K562 (cell line): ENCODE data around the gene TP73. TPM values are rescaled to one million over a fixed set of nuclear protein-coding genes. Genes with fewer than 3 reads are reported as not detected.

Experiments
- ATAC-seq: fragments of 200-7000 bp; cut with Tn5 transposase; 3 replicates; pipeline ENCODE4 v1.9.1; 2020; ENCODE audit warnings: moderate library complexity
- BruUV-seq: library from RNA; stranded (reverse); fragments of 400-500 nt; replicated peaks from 2 replicates; lab custom pipeline; 2021; lab: Mats Ljungman, UMichigan
- CTCF ChIA-PET: fragments of 300-600 bp; formaldehyde crosslinking; extraction: SDS; loops from one replicate; lab custom pipeline; 2021; ENCODE audit warnings: low intra/inter-chr PET ratio; lab: Yijun Ruan, JAX
- POLR2A ChIA-PET: fragments of 300-600, 350-650 bp; sonication (Branson Sonifier 250); formaldehyde crosslinking; extraction: SDS; loops from one replicate; lab custom pipeline; 2021; ENCODE audit warnings: antibody characterized with exemption, inconsistent platforms; lab: Yijun Ruan, JAX
- DNase-seq, 4 experiments: peaks; one replicate each; pipeline versions ENCODE4 v3.0.0 to v3.0.0-alpha.2; 2011 to 2018; ENCODE audit warnings: low spot score in 3 of 4, mixed read lengths in 3 of 4; ENCODE audit errors: extremely low read depth in 1 of 4
- FAIRE-seq: peaks from 2 replicates; lab custom pipeline; 2011; peaks lifted over from hg19 to GRCh38; lab: Jason Lieb, UNC
- H2AFZ ChIP-seq: 2 replicates; pipeline ENCODE4 v1.6.0; 2011; ENCODE audit warnings: low read depth, low read length, control low read depth, inconsistent platforms
- H3K27ac ChIP-seq: fragments of 200-600 bp; 3 replicates; pipeline ENCODE4 v1.8.0; 2011; ENCODE audit warnings: low read depth, mild to moderate bottlenecking, control low read depth, inconsistent platforms, low read length, moderate library complexity, mixed read lengths; ENCODE audit errors: extremely low read depth
- H3K27me3 ChIP-seq, 2 experiments: fragments of 300-600 bp in 1 of 2; 2 replicates in 1 of 2; 3 replicates in 1 of 2; pipeline versions ENCODE4 v1.6.0 to v1.8.0; 2011; ENCODE audit warnings: inconsistent platforms in 2 of 2, low read length in 2 of 2, mild to moderate bottlenecking in 1 of 2, mixed read lengths in 1 of 2, moderate library complexity in 1 of 2; ENCODE audit not compliant: control insufficient read depth in 2 of 2, insufficient read depth in 2 of 2
- H3K36me3 ChIP-seq: fragments of 300-600 bp; 3 replicates; pipeline ENCODE4 v1.8.0; 2011; ENCODE audit warnings: mild to moderate bottlenecking, low read length, inconsistent platforms; ENCODE audit not compliant: control insufficient read depth, insufficient read depth
- H3K4me1 ChIP-seq, 2 experiments: fragments of 200-600 bp in 1 of 2; replicated peaks in 1 of 2; 2 replicates in 1 of 2; 3 replicates in 1 of 2; pipeline versions ENCODE4 v1.5.1 to v1.8.0; 2011; ENCODE audit warnings: inconsistent platforms in 2 of 2, low read length in 2 of 2, mild to moderate bottlenecking in 1 of 2, mixed read lengths in 1 of 2, moderate library complexity in 1 of 2; ENCODE audit not compliant: control insufficient read depth in 2 of 2, insufficient read depth in 2 of 2
- H3K4me2 ChIP-seq: 2 replicates; pipeline ENCODE4 v1.6.1; 2011; ENCODE audit warnings: low read length, control low read depth, inconsistent platforms, mixed read lengths; ENCODE audit not compliant: insufficient read depth
- H3K4me3 ChIP-seq: fragments of 200-600 bp; sonication (generic), shearing (Covaris generic); 2 replicates; pipeline ENCODE4 v1.5.1; 2016; ENCODE audit warnings: control low read depth, inconsistent platforms
- H3K79me2 ChIP-seq: fragments of 200-600 bp; 3 replicates; pipeline ENCODE4 v1.8.0; 2011; ENCODE audit warnings: low read length, inconsistent platforms; ENCODE audit not compliant: control insufficient read depth, insufficient read depth
- H3K9ac ChIP-seq, 2 experiments: 2 replicates each; pipeline versions ENCODE4 v1.6.0 to v1.6.1; 2011; ENCODE audit warnings: low read depth in 2 of 2, low read length in 2 of 2, control low read depth in 1 of 2, inconsistent platforms in 1 of 2, mild to moderate bottlenecking in 1 of 2, mixed read lengths in 1 of 2; ENCODE audit not compliant: insufficient read depth in 1 of 2
- H3K9me1 ChIP-seq: one replicate; pipeline ENCODE4 v1.6.0; 2011; ENCODE audit warnings: inconsistent platforms, mild to moderate bottlenecking, low read length, moderate library complexity; ENCODE audit not compliant: control insufficient read depth, insufficient read depth
- H3K9me3 ChIP-seq: replicated peaks from 2 replicates; pipeline ENCODE4 v1.5.1; 2011; ENCODE audit warnings: low read depth, low read length, inconsistent platforms; ENCODE audit not compliant: control insufficient read depth, insufficient read depth
- H4K20me1 ChIP-seq: replicated peaks from 2 replicates; pipeline ENCODE4 v1.6.1; 2011; ENCODE audit warnings: low read length, inconsistent platforms, mixed read lengths; ENCODE audit not compliant: control insufficient read depth, insufficient read depth
- ARID1B ChIP-seq: fragments of 450-650 bp; IDR thresholded peaks from 2 replicates; pipeline ENCODE4 v1.6.1; 2016; ENCODE audit warnings: antibody characterized with exemption, mild to moderate bottlenecking, inconsistent platforms
- BCLAF1 ChIP-seq, 2 experiments: fragments of 450-650 bp in 1 of 2; IDR thresholded peaks; 2 replicates each; pipeline ENCODE4 v1.6.1; 2011 to 2017; ENCODE audit warnings: low read depth in 2 of 2, antibody characterized with exemption in 1 of 2, borderline replicate concordance in 1 of 2, low read length in 1 of 2, mild to moderate bottlenecking in 1 of 2, mixed read lengths in 1 of 2; ENCODE audit not compliant: control insufficient read depth in 1 of 2
- CBX8 ChIP-seq: fragments of 200-600 bp; sonication (generic); IDR thresholded peaks from 2 replicates; pipeline ENCODE4 v1.6.1; 2012; ENCODE audit warnings: borderline replicate concordance, mixed run types, low read depth, mild to moderate bottlenecking, moderate library complexity, mixed read lengths, low read length, control low read depth, inconsistent platforms; ENCODE audit not compliant: poor library complexity, severe bottlenecking; ENCODE audit errors: extremely low read depth
- CCNT2 ChIP-seq: IDR thresholded peaks from 2 replicates; pipeline ENCODE4 v1.6.1; 2011; ENCODE audit warnings: borderline replicate concordance, low read depth, mild to moderate bottlenecking, moderate library complexity, mixed read lengths, low read length; ENCODE audit not compliant: insufficient read length; ENCODE audit errors: extremely low read depth
- CREB1 ChIP-seq, 2 experiments: sonication (generic) in 1 of 2; formaldehyde crosslinking in 1 of 2; IDR thresholded peaks; 2 replicates each; pipeline versions ENCODE4 v1.6.1 to v1.8.0; 2012 to 2022; ENCODE audit warnings: inconsistent platforms in 1 of 2, mild to moderate bottlenecking in 1 of 2, missing genetic modification reagents in 1 of 2, moderate library complexity in 1 of 2
- HDAC8 ChIP-seq: fragments of 450-650 bp; IDR thresholded peaks from 2 replicates; pipeline ENCODE4 v1.6.1; 2016; ENCODE audit warnings: mild to moderate bottlenecking, missing genetic modification characterization, moderate library complexity, missing compliant biosample characterization
- KAT2B ChIP-seq: IDR thresholded peaks from one replicate; pipeline ENCODE4 v1.6.1; 2012; ENCODE audit warnings: low read depth, mild to moderate bottlenecking, control low read depth, inconsistent platforms, low read length, moderate library complexity
- MAFK ChIP-seq: IDR thresholded peaks from 2 replicates; pipeline ENCODE4 v1.6.1; 2011; ENCODE audit warnings: low read length, improper control_type of control experiment
- POLR2AphosphoS5 ChIP-seq: IDR thresholded peaks from 2 replicates; pipeline ENCODE4 v1.6.1; 2011; ENCODE audit warnings: mild to moderate bottlenecking, low read depth, low read length, moderate library complexity; ENCODE audit not compliant: control insufficient read depth, insufficient read depth
- RAD51 ChIP-seq: fragments of 450-650 bp; IDR thresholded peaks from 2 replicates; pipeline ENCODE4 v1.7.1; 2016; ENCODE audit warnings: low read depth, mild to moderate bottlenecking, borderline replicate concordance
- RB1 ChIP-seq: fragments of 450-650 bp; IDR thresholded peaks from 2 replicates; pipeline ENCODE4 v1.6.1; 2017; ENCODE audit warnings: low read depth, mild to moderate bottlenecking
- USF1 ChIP-seq: sonication (generic); formaldehyde crosslinking; IDR thresholded peaks from 2 replicates; pipeline ENCODE4 v1.9.0; 2022; ENCODE audit warnings: mild to moderate bottlenecking, missing genetic modification reagents
- XRCC4 ChIP-seq: IDR thresholded peaks from one replicate; pipeline ENCODE4 v1.6.1; 2011; ENCODE audit not compliant: insufficient read depth, insufficient read length; ENCODE audit errors: extremely low read depth
- XRCC5 ChIP-seq: fragments of 200-400 bp; formaldehyde crosslinking; IDR thresholded peaks from 2 replicates; pipeline ENCODE4 v1.6.1; 2017; ENCODE audit warnings: low read depth, mild to moderate bottlenecking, low read length
- ZFP30 ChIP-seq: fragments of 250-450 bp; sonication (Bioruptor Pico); IDR thresholded peaks from 2 replicates; pipeline ENCODE4 v1.8.0; 2022; ENCODE audit warnings: moderate library complexity, mild to moderate bottlenecking, inconsistent platforms, borderline replicate concordance
- ZNF146 ChIP-seq: IDR thresholded peaks from one replicate; pipeline ENCODE4 v1.6.1; 2018; ENCODE audit warnings: missing compliant biosample characterization; ENCODE audit not compliant: unreplicated experiment
- ZNF224 ChIP-seq: sonication (generic); formaldehyde crosslinking; IDR thresholded peaks from 2 replicates; pipeline ENCODE4 v1.8.0; 2022; ENCODE audit warnings: mild to moderate bottlenecking, missing genetic modification reagents
- WGBS: fragments of 100-300 bp; shearing (Covaris generic); methylation state at CpG from one replicate; pipeline ENCODE4 v1.1.6; 2016; ENCODE audit warnings: low coverage, mixed read lengths; ENCODE audit not compliant: insufficient coverage; ENCODE audit errors: missing lambda C conversion rate; 5-methylcytosine and 5-hydroxymethylcytosine counted together
- in situ Hi-C: fragments of 300-500 bp; cut with MboI; formaldehyde crosslinking; loops from 4 replicates; pipeline ENCODE4 v1.15.0; 2018; ENCODE audit warnings: inconsistent platforms, mixed read lengths
- intact Hi-C: fragments of 100-400 bp; cut with micrococcal nuclease; formaldehyde crosslinking; loops from 2 replicates; pipeline ENCODE4 v1.14.2; 2022
- polyA plus RNA-seq, 8 experiments: library from polyadenylated mRNA; depleted of rRNA in 4 of 8; stranded (reverse) in 5 of 8; unstranded in 3 of 8; fragments of >200 nt; fragmentation: Nextera tagmentation in 2 of 8; fragmentation: Illumina TruSeq in 1 of 8; extraction: Ambion mirVana in 2 of 8; extraction: Trizol in 1 of 8; gene quantifications; 2 replicates each; pipeline versions ENCODE4 v1.2.1 to v1.2.3, GENCODE V29; 2011 to 2014; ENCODE audit warnings: inconsistent platforms in 1 of 8, missing spikeins in 1 of 8
- total RNA-seq, 7 experiments: library from RNA; depleted of rRNA in 6 of 7; stranded (reverse); fragments of >200 nt in 6 of 7; fragmentation: Illumina TruSeq in 2 of 7; extraction: Trizol in 2 of 7; gene quantifications; 2 replicates each; pipeline versions ENCODE4 v1.2.1 to v1.2.3, GENCODE V29; 2011 to 2021; ENCODE audit warnings: low replicate concordance in 1 of 7

The TP73 gene
- total and polyA plus RNA-seq, 9 of the 15 experiments (the other 6 are each of a cell fraction or from before 2014, with no cell fraction given): 0.07 to 1.6 (median 0.40) TPM; not detected in 2

GRCh38 chr1:3653286-3653618, 936 bp downstream of the TP73 start:
- peak; percentile 58 for FAIRE-seq
- H3K79me2 ChIP-seq: peaks cover 11% of the 10 kb centered on the region
- CTCF ChIA-PET: no interaction called here
- ATAC-seq: peak; percentile 3; the same call in 2 of the 3 replicates
- no TSS peak for BruUV-seq
- H3K4me1 ChIP-seq: peaks cover 11 to 43% of the 10 kb centered on the region in 2 experiments
- DNase-seq: peak; percentile 38 to 57 (median 51)
- peak overlapping the region; percentile 71 for H3K4me2 ChIP-seq
- H2AFZ ChIP-seq: 0 out of 2 replicates have a peak overlapping the region, but pooled peaks have one; percentile 77
- POLR2A ChIA-PET: interaction anchor here (0.6 to 1.1 kb wide), 5 partner anchors 9 to 132 kb away, joined by 3 to 7 read pairs (median 5); no protein-coding TSS in a partner anchor
- peaks cover 3% of the 10 kb centered on the region for H4K20me1 ChIP-seq
- H3K27me3 ChIP-seq: peaks cover 43 to 57% of the 10 kb centered on the region in 2 experiments
- H3K27ac ChIP-seq: no peak overlapping the region
- no peaks in the 10 kb centered on the region for H3K9me3 ChIP-seq
- peak overlapping the region; percentile 47; the same call in 1 of the 2 replicates for H3K4me3 ChIP-seq
- peak overlapping the region in 1 of 2 experiments; percentile 85; a peak in 2 of 4 replicates for H3K9ac ChIP-seq
- WGBS: 5% methylated on average over 10 of the region's 10 CpGs
- H3K36me3 ChIP-seq: 0 out of 3 replicates have a peak, but pooled peaks cover 4% of the 10 kb centered on the region
- H3K9me1 ChIP-seq: no peaks in the 10 kb centered on the region
- intact Hi-C loops (no loop called here), in situ Hi-C loops (no loop called here)
- TF ChIP-seq RAD51 (no peak), ZNF146 (CRISPR knock-in tag) (no peak), ZNF224 (CRISPR knock-in tag) (no peak), BCLAF1 (IDR thresholded peaks at IDR 0.05; ENCODE audit: borderline replicate concordance in 1 of 2, control insufficient read depth in 1 of 2, low read depth in 2 of 2, low read length in 1 of 2) (no peak), KAT2B (no peak), CCNT2 (no peak), CREB1 (IDR thresholded peaks at IDR 0.05) (no peak), CREB1 (CRISPR knock-in tag; IDR thresholded peaks at IDR 0.05) (no peak), XRCC4 (no peak), ZFP30 (CRISPR knock-in tag) (no peak), HDAC8 (tag) (no peak), POLR2AphosphoS5 (peak; percentile 23; the same call in 1 of the 2 replicates), ARID1B (peak; percentile 52), USF1 (CRISPR knock-in tag) (no peak), XRCC5 (no peak), MAFK (no peak), RB1 (no peak), CBX8 (no peak)
